SJSA1 (cell line): ENCODE results near the gene GMNC. TPM values are rescaled to one million over a fixed set of nuclear protein-coding genes. Genes with fewer than 3 reads are reported as not detected.
A peak's percentile ranks its signal among the peaks of the same experiment; 100 is the strongest.
"Not testable (repeated sequence)": the region's sequence is repeated elsewhere in the genome, so short reads cannot be mapped to it uniquely, and the experiment has no call there.

Experiments
- DNase-seq, 2 experiments: peaks; one replicate each; pipeline ENCODE4 v3.0.0-alpha.2; 2015 to 2020; ENCODE audit warnings: low spot score in 2 of 2, low read depth in 1 of 2
- H3K27ac ChIP-seq: fragments of 250-450 bp; sonication (Bioruptor Pico); 2 replicates; pipeline ENCODE4 v1.5.1; 2020; ENCODE audit warnings: mild to moderate bottlenecking, moderate library complexity
- H3K27me3 ChIP-seq: fragments of 250-450 bp; sonication (Bioruptor Pico); replicated peaks from 2 replicates; pipeline ENCODE4 v1.5.1; 2020; ENCODE audit warnings: mild to moderate bottlenecking, moderate library complexity
- H3K36me3 ChIP-seq: fragments of 250-450 bp; sonication (Bioruptor Pico); 2 replicates; pipeline ENCODE4 v1.5.1; 2020; ENCODE audit warnings: mild to moderate bottlenecking
- H3K4me1 ChIP-seq: fragments of 250-450 bp; sonication (Bioruptor Pico); replicated peaks from 2 replicates; pipeline ENCODE4 v1.6.1; 2021; ENCODE audit warnings: mild to moderate bottlenecking
- H3K4me3 ChIP-seq: fragments of 250-450 bp; sonication (Bioruptor Pico); 2 replicates; pipeline ENCODE4 v1.5.1; 2020; ENCODE audit warnings: mild to moderate bottlenecking
- H3K9me3 ChIP-seq: fragments of 250-450 bp; sonication (Bioruptor Pico); replicated peaks from 2 replicates; pipeline ENCODE4 v1.5.1; 2020; ENCODE audit warnings: mild to moderate bottlenecking
- total RNA-seq: library from RNA; depleted of rRNA; stranded (reverse); fragments of >200 nt; shearing (Covaris generic); gene quantifications from 2 replicates; pipeline ENCODE4 v1.2.3, GENCODE V29; 2014; rRNA removed

GMNC gene
- not detected in 2 replicates for total RNA-seq

- Histone ChIP-seq H3K9me3 (no peaks in the 10 kb centered on the region), H3K27ac (no peak within 1 kb of the TSS)
- peak; percentile 39 to 66 for DNase-seq
Measured at GRCh38 chr3:190862209-190863118, at the start of gene GMNC. GMNC (minus strand) TSS chr3:190862694; CDS start chr3:190862615, 79 bp downstream.

DNA sequence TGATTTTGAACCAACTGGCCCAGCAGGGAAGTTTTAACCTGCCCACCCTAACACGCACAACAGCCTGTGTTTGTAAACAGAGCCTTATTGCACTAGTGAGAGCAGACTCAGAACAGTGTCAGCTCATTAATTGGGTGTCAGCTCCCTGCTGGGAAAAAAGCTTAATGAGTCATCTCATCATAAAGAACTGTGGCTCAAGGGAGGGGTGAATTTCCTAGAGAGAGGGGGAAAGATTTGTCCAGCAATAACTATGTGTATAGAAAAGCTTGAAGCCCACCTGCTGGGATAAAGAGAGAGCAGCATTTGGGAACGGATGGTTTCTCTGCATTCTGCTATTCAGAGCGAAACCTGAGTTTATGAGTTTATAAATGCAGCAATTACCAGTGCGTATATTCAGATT lies 48.9 kb upstream of the GMNC start:
- no peaks in the 10 kb centered on the region for H3K4me1 ChIP-seq
- no peak for DNase-seq

More at GRCh38 chr3:190862209-190863118, at the start of gene GMNC:
- H3K36me3 ChIP-seq, result no peaks in the 10 kb centered on the region
- peaks cover 9% of the 10 kb centered on the region; the same call in 1 of the 2 replicates for H3K4me1 ChIP-seq
- H3K27me3 ChIP-seq, result no peaks in the 10 kb centered on the region; the same call in 1 of the 2 replicates
- peak within 1 kb of the TSS; percentile 51 for H3K4me3 ChIP-seq

GRCh38 chr3:190909908-190910307 lies 47.4 kb upstream of the GMNC start:
- Histone ChIP-seq H3K27me3 (no peaks in the 10 kb centered on the region), H3K36me3 (no peaks in the 10 kb centered on the region), H3K27ac (no peak overlapping the region), H3K4me3 (no peak overlapping the region), H3K9me3 (no peaks in the 10 kb centered on the region), H3K4me1 (no peaks in the 10 kb centered on the region)
- DNase-seq, result no peak

More for the DNA sequence above, 48.9 kb upstream of the GMNC start:
- no peak overlapping the region for H3K4me3 ChIP-seq
- no peaks in the 10 kb centered on the region for H3K36me3 ChIP-seq
- no peaks in the 10 kb centered on the region for H3K27me3 ChIP-seq
- no peak overlapping the region for H3K27ac ChIP-seq
- no peaks in the 10 kb centered on the region for H3K9me3 ChIP-seq

DNA sequence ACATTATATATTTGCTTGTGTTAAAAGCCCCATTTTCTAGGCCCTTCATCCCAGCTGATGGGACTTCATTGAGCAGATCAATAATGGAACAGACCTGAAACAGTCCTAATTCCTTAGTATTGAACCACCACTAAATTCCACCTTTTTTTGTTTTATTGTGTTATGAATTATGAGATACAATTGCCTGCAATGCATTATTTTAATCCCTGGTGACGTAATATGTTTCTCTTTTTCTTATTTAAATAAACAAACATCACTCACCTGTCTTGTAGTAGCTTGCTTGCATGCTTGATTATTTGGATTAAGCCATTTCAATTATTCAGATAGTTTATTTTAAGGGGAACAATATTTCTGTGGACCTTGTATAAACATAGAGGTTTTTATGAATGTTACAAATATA lies 40.7 kb upstream of the GMNC start:
- Histone ChIP-seq H3K4me3 (no peak overlapping the region), H3K27me3 (no peaks in the 10 kb centered on the region), H3K4me1 (no peaks in the 10 kb centered on the region), H3K9me3 (no peaks in the 10 kb centered on the region), H3K27ac (no peak overlapping the region), H3K36me3 (no peaks in the 10 kb centered on the region)
- DNase-seq, result no peak

GRCh38 chr3:190902292-190902691 lies 39.8 kb upstream of the GMNC start:
- Histone ChIP-seq H3K9me3 (no peaks in the 10 kb centered on the region), H3K27ac (no peak overlapping the region), H3K4me1 (no peaks in the 10 kb centered on the region), H3K4me3 (no peak overlapping the region), H3K27me3 (no peaks in the 10 kb centered on the region), H3K36me3 (no peaks in the 10 kb centered on the region)
- no peak for DNase-seq

- Histone ChIP-seq H3K27me3 (no peaks in the 10 kb centered on the region), H3K4me1 (no peaks in the 10 kb centered on the region), H3K9me3 (no peaks in the 10 kb centered on the region), H3K27ac (no peak overlapping the region), H3K36me3 (no peaks in the 10 kb centered on the region), H3K4me3 (no peak overlapping the region)
- no peak for DNase-seq
Measured at GRCh38 chr3:190892395-190892902, 30.0 kb upstream of the GMNC start.

- Histone ChIP-seq H3K4me1 (no peaks in the 10 kb centered on the region), H3K9me3 (no peaks in the 10 kb centered on the region), H3K4me3 (no peak overlapping the region), H3K27me3 (no peaks in the 10 kb centered on the region), H3K27ac (no peak overlapping the region), H3K36me3 (no peaks in the 10 kb centered on the region)
- no peak for DNase-seq
Measured at GRCh38 chr3:190886945-190887344, 24.5 kb upstream of the GMNC start.

DNA sequence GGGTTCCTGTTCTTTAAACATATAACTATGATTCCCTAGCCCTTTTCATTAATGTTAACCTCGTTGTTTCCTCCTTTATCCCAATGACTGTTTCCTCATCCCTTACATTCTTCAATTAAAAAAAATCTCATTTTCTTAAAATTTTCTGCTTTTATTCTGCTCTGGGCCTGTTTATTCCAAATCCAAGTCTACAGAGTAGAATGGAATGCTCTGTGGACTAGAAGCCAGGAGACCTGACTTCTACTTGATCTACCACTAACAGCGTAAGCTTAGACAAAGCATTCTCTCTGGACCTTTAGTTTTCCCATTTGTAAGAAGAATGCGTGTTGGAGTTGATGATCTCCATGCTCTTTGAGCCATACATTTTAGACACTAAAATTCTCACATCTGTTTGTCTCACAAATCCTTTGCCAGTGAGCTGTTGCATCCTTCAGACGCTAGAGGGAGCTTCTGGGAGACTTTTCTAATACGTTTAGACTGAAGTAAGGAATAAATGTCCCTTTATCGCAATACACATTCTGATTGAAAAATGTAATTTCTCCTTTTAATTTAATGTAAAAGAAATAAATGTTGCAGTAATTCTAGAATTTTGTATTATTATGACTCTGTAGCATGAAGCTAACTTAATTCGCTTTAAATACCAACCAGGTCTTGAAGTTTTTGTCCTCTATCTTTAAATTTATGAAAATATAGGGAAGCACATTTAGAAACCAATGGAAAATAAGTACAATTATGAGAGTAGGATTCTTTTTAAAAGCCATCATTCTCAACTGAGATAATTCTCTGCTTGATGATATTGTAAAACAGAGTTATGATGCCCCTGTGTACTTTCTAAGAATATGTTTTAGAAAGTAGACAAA lies 21.7 kb upstream of the GMNC start:
- no peaks in the 10 kb centered on the region for H3K36me3 ChIP-seq
- H3K4me1 ChIP-seq, result no peaks in the 10 kb centered on the region
- H3K27ac ChIP-seq, result no peak overlapping the region
- no peaks in the 10 kb centered on the region for H3K27me3 ChIP-seq
- peak in 1 of 2 experiments; percentile 32 for DNase-seq
- H3K9me3 ChIP-seq, result no peaks in the 10 kb centered on the region
- H3K4me3 ChIP-seq, result no peak overlapping the region

- no peaks in the 10 kb centered on the region for H3K36me3 ChIP-seq
- no peaks in the 10 kb centered on the region for H3K4me1 ChIP-seq
- H3K27ac ChIP-seq, result no peak overlapping the region
- no peaks in the 10 kb centered on the region for H3K9me3 ChIP-seq
- H3K27me3 ChIP-seq, result no peaks in the 10 kb centered on the region
- H3K4me3 ChIP-seq, result no peak overlapping the region
- no peak for DNase-seq
Measured at GRCh38 chr3:190883141-190883540, 20.6 kb upstream of the GMNC start.

DNA sequence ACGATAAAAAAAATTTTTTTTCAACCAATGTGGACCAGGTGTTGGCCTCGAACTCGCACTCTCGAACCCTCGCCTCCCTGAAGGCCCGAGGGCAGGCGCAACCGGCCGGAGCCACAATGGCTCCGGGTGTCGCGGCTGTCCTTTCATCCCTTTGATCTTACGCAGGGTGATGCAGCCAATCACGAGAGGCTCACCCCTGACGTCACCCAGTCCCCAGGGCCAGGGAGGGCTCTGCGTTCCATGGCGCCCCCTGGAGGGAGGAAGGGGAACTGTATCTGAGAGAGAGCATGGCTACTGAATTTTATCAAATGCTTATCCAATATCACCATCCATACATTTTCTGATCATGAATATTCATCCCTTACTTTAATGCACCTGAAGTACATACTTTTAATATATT lies 15.4 kb upstream of the GMNC start:
- Histone ChIP-seq H3K4me1 (no peaks in the 10 kb centered on the region), H3K36me3 (no peaks in the 10 kb centered on the region), H3K4me3 (no peak overlapping the region), H3K27me3 (no peaks in the 10 kb centered on the region), H3K27ac (no peak overlapping the region), H3K9me3 (no peaks in the 10 kb centered on the region)
- DNase-seq, result no peak

DNA sequence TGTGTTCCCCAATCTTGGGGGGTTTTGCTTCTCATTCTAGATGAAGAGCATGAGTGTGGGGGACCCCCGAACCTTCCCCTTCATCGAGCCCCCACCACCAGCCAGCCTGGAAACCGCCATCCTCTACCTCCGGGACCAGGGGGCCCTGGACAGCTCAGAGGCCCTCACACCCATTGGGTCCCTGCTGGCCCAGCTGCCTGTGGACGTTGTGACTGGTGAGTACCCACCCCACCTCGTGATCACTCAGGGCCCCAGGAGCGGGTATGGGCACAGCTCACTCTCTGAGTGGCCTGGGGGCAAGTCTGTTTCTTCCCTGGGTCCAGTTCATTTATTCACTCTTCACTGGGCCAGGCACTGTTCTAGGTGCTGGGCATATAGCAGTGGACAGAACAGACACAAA lies 13.9 kb upstream of the GMNC start:
- H3K4me3 ChIP-seq, H3K4me1 ChIP-seq, H3K36me3 ChIP-seq, DNase-seq, H3K27ac ChIP-seq, H3K9me3 ChIP-seq, H3K27me3 ChIP-seq: not testable (repeated sequence)

DNA sequence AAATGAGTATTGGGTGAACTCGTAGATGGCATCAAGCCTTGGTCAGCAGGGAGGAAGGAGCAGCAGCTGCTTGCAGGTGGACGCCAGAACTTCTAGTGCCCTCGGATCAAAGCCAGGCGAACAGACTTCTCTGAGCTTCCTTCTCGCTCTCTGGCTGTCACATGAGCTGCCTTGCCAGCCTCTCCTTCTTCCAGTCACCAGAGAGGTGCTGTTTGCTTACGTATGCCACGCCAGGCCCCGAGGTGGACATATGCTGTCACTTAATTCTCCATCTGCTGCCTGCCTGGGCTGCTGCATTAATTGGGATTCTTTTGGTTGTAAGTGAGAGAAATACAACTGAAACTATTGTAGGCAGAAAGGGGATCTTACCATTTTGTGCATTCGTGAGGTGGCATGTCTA lies 12.6 kb upstream of the GMNC start:
- H3K4me3 ChIP-seq, H3K36me3 ChIP-seq, H3K27me3 ChIP-seq, H3K27ac ChIP-seq, H3K4me1 ChIP-seq, DNase-seq, H3K9me3 ChIP-seq: not testable (repeated sequence)

DNA sequence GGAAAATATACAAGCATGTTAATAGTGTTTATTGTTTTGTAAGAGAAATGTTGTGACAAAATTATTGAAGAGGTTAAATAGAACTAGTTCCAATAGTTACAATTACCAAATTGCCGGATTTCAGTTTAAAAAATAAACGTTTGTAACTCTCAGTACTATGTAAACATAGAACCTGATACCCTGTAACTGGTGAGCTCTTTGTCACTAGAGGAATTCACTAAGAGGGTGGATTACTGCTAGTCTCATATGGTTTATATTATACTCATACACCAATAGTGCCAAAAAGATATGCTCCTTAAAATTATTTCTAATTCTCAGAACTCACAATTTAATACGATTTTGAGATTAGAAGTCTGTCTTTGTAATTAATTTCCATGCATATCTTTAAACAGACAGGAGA lies 7.6 kb upstream of the GMNC start:
- Histone ChIP-seq H3K4me1 (no peaks in the 10 kb centered on the region), H3K4me3 (no peak overlapping the region), H3K9me3 (no peaks in the 10 kb centered on the region), H3K36me3 (no peaks in the 10 kb centered on the region), H3K27ac (no peak overlapping the region), H3K27me3 (no peaks in the 10 kb centered on the region; the same call in 1 of the 2 replicates)
- no peak for DNase-seq

DNA sequence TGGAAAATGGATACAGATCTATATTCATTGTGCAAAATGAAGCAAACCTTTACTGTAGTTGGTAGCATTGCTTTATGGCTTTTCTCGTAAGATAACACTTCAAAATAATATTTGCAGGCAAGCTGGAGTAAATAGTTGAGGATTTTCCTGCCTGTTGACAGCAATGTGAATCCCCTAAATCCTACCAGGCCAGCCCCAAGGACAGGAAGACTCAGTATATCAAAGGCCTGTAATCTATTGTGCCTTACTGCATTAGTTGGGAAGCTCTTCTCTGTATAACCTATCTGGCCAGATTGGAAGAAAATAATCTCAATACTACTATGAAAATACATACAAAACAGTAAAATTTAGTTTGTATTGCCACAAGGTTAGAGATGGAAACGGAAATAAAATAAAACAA lies 4.6 kb upstream of the GMNC start:
- Histone ChIP-seq H3K4me3 (no peak overlapping the region), H3K36me3 (no peaks in the 10 kb centered on the region), H3K27ac (no peak overlapping the region), H3K9me3 (no peaks in the 10 kb centered on the region), H3K4me1 (peaks cover 9% of the 10 kb centered on the region; the same call in 1 of the 2 replicates), H3K27me3 (no peaks in the 10 kb centered on the region; the same call in none of the 2 replicates)
- no peak for DNase-seq
